Liver (tissue), 4 donors: ENCODE results near the gene EFNA2. TPM values are rescaled to one million over a fixed set of nuclear protein-coding genes. Genes with fewer than 3 reads are reported as not detected.

Experiments
- polyA plus RNA-seq, 2 donors: library from polyadenylated mRNA; stranded (reverse) in 1 of 2; unstranded in 1 of 2; fragments of 200-250 nt in 1 of 2; fragments of >200 nt in 1 of 2; fragmentation: Nextera tagmentation in 1 of 2; extraction: Ambion mirVana in 1 of 2; gene quantifications; one replicate each; pipeline versions ENCODE4 v1.2.1 to v1.2.3, GENCODE V29; 2013 to 2015
- total RNA-seq, 2 donors: library from RNA; depleted of rRNA; stranded (reverse); fragments of >200 nt; gene quantifications; one replicate each; pipeline ENCODE4 v1.2.3, GENCODE V29; 2014
- donor health status: healthy.
- donor health status: healthy.
- donor health status: healthy.

Gene EFNA2
- total and polyA plus RNA-seq, 4 donors = 0.98 to 9.8 (median 4.3) TPM

Other genes with a start within 250 kb of the EFNA2 start
- 10 to 100 TPM in 1 of 2 donors, 1 to 10 TPM in 1; 5.3 to 60.9 TPM for gene ABCA7, start 245.8 kb upstream of the EFNA2 start, total RNA-seq
- 1 to 10 TPM; 3.0 to 4.4 TPM for gene ABCA7, start 245.8 kb upstream of the EFNA2 start, polyA plus RNA-seq
- 10 to 100 TPM; 13.6 to 27.5 TPM for gene ARHGAP45, start 218.7 kb upstream of the EFNA2 start, total RNA-seq
- 1 to 10 TPM; 3.3 to 5.8 TPM for gene ARHGAP45, start 218.7 kb upstream of the EFNA2 start, polyA plus RNA-seq
- gene POLR2E, start 190.5 kb upstream of the EFNA2 start, total RNA-seq = 100 to 1,000 TPM in 1 of 2 donors, 10 to 100 TPM in 1; 51.8 to 168 TPM
- gene POLR2E, start 190.5 kb upstream of the EFNA2 start, polyA plus RNA-seq = 100 to 1,000 TPM; 175 to 211 TPM
- 100 to 1,000 TPM; 122 to 149 TPM for gene GPX4, start 181.9 kb upstream of the EFNA2 start, total RNA-seq
- 100 to 1,000 TPM; 447 to 558 TPM for gene GPX4, start 181.9 kb upstream of the EFNA2 start, polyA plus RNA-seq
- gene SBNO2, start 111.6 kb upstream of the EFNA2 start, total RNA-seq = 10 to 100 TPM; 11.0 to 25.0 TPM
- gene SBNO2, start 111.6 kb upstream of the EFNA2 start, polyA plus RNA-seq = 10 to 100 TPM in 1 of 2 donors, 1 to 10 TPM in 1; 2.2 to 19.1 TPM
- gene STK11, start 80.1 kb upstream of the EFNA2 start, total RNA-seq = 100 to 1,000 TPM in 1 of 2 donors, 10 to 100 TPM in 1; 40.6 to 126 TPM
- gene STK11, start 80.1 kb upstream of the EFNA2 start, polyA plus RNA-seq = 10 to 100 TPM in 1 of 2 donors, 1 to 10 TPM in 1; 3.0 to 30.3 TPM
- gene CBARP, start 47.9 kb upstream of the EFNA2 start, total RNA-seq = under 1 TPM; 0.05 to 0.25 TPM
- gene CBARP, start 47.9 kb upstream of the EFNA2 start, polyA plus RNA-seq = under 1 TPM in 1 of 2 donors, not detected in 1; 0.06 TPM
- gene ATP5F1D, start 44.1 kb upstream of the EFNA2 start, total RNA-seq = 10 to 100 TPM; 20.2 to 44.5 TPM
- gene ATP5F1D, start 44.1 kb upstream of the EFNA2 start, polyA plus RNA-seq = 100 to 1,000 TPM; 246 to 315 TPM
- gene MIDN, start 37.3 kb upstream of the EFNA2 start, total RNA-seq = 10 to 100 TPM in 1 of 2 donors, 1 to 10 TPM in 1; 9.1 to 22.9 TPM
- gene MIDN, start 37.3 kb upstream of the EFNA2 start, polyA plus RNA-seq = 10 to 100 TPM in 1 of 2 donors, 1 to 10 TPM in 1; 2.9 to 14.6 TPM
- gene CIRBP, start 16.5 kb upstream of the EFNA2 start, total RNA-seq = 100 to 1,000 TPM in 1 of 2 donors, 10 to 100 TPM in 1; 80.5 to 135 TPM
- gene CIRBP, start 16.5 kb upstream of the EFNA2 start, polyA plus RNA-seq = 100 to 1,000 TPM in 1 of 2 donors, 10 to 100 TPM in 1; 41.1 to 113 TPM
- gene FAM174C, start 10.3 kb upstream of the EFNA2 start, total RNA-seq = 10 to 100 TPM; 14.6 to 15.7 TPM
- 10 to 100 TPM; 51.9 to 79.8 TPM for gene FAM174C, start 10.3 kb upstream of the EFNA2 start, polyA plus RNA-seq
- gene NDUFS7, start 98.0 kb downstream of the EFNA2 start, total RNA-seq = 10 to 100 TPM; 54.4 to 85.7 TPM
- gene NDUFS7, start 98.0 kb downstream of the EFNA2 start, polyA plus RNA-seq = 100 to 1,000 TPM; 170 to 185 TPM
- 100 to 1,000 TPM in 1 of 2 donors, 10 to 100 TPM in 1; 76.2 to 181 TPM for gene GAMT, start 115.7 kb downstream of the EFNA2 start, total RNA-seq
- 100 to 1,000 TPM; 367 to 394 TPM for gene GAMT, start 115.7 kb downstream of the EFNA2 start, polyA plus RNA-seq
- 10 to 100 TPM; 30.0 to 45.0 TPM for gene DAZAP1, start 121.7 kb downstream of the EFNA2 start, total RNA-seq
- 10 to 100 TPM in 1 of 2 donors, 1 to 10 TPM in 1; 5.4 to 29.4 TPM for gene DAZAP1, start 121.7 kb downstream of the EFNA2 start, polyA plus RNA-seq
- 100 to 1,000 TPM; 296 to 408 TPM for gene RPS15, start 152.5 kb downstream of the EFNA2 start, total RNA-seq
- 100 to 1,000 TPM; 420 to 954 TPM for gene RPS15, start 152.5 kb downstream of the EFNA2 start, polyA plus RNA-seq
- gene APC2, start 164.2 kb downstream of the EFNA2 start, total RNA-seq = under 1 TPM; under 0.01 to 0.05 TPM
- gene APC2, start 164.2 kb downstream of the EFNA2 start, polyA plus RNA-seq = under 1 TPM; 0.01 to 0.06 TPM
- 10 to 100 TPM; 17.3 to 19.8 TPM for gene C19orf25, start 193.3 kb downstream of the EFNA2 start, total RNA-seq
- 10 to 100 TPM; 15.1 to 19.8 TPM for gene C19orf25, start 193.3 kb downstream of the EFNA2 start, polyA plus RNA-seq
- 1 to 10 TPM; 2.6 TPM for gene PCSK4, start 204.5 kb downstream of the EFNA2 start, total RNA-seq
- 1 to 10 TPM in 1 of 2 donors, under 1 TPM in 1; 0.60 to 1.2 TPM for gene PCSK4, start 204.5 kb downstream of the EFNA2 start, polyA plus RNA-seq
- 100 to 1,000 TPM in 1 of 2 donors, 10 to 100 TPM in 1; 16.4 to 159 TPM for gene REEP6, start 205.3 kb downstream of the EFNA2 start, total RNA-seq
- 100 to 1,000 TPM; 243 to 449 TPM for gene REEP6, start 205.3 kb downstream of the EFNA2 start, polyA plus RNA-seq
- under 1 TPM; 0.09 to 0.75 TPM for gene ADAMTSL5, start 227.1 kb downstream of the EFNA2 start, total RNA-seq
- gene ADAMTSL5, start 227.1 kb downstream of the EFNA2 start, polyA plus RNA-seq = 1 to 10 TPM; 1.4 to 1.8 TPM
- not detected for gene PLK5, start 238.2 kb downstream of the EFNA2 start, total RNA-seq
- under 1 TPM in 1 of 2 donors, not detected in 1; 0.03 TPM for gene PLK5, start 238.2 kb downstream of the EFNA2 start, polyA plus RNA-seq